CD4-positive, CD25-positive, alpha-beta regulatory T cell (primary cell): Measurements from ENCODE around the gene SPNS3. TPM values are rescaled to one million over a fixed set of nuclear protein-coding genes. Genes with fewer than 3 reads are reported as not detected.

Experiments used
- ATAC-seq, 2 donors: fragments of 150-1000 bp; cut with Tn5 transposase; one replicate each; pipeline ENCODE4 v1.10.0; 2021; ENCODE audit warnings: low read depth in 2 of 2, moderate number of reproducible peaks in 2 of 2, moderate library complexity in 1 of 2
- DNase-seq, 3 donors: peaks; one replicate each; pipeline versions ENCODE4 v3.0.0 to v3.0.0-alpha.2; 2012 to 2022; ENCODE audit warnings: mixed read lengths in 1 of 3
- H3K27ac ChIP-seq: one replicate; pipeline ENCODE4 v1.7.0; 2013; ENCODE audit warnings: mild to moderate bottlenecking, low read length; ENCODE audit not compliant: insufficient read depth, poor library complexity, severe bottlenecking
- H3K27me3 ChIP-seq: one replicate; pipeline ENCODE4 v1.7.0; 2013; ENCODE audit warnings: low read length; ENCODE audit not compliant: control insufficient read depth, insufficient read depth
- H3K36me3 ChIP-seq: one replicate; pipeline ENCODE4 v1.7.0; 2013; ENCODE audit warnings: mild to moderate bottlenecking, low read length, moderate library complexity; ENCODE audit not compliant: control insufficient read depth, insufficient read depth
- H3K4me1 ChIP-seq: 2 replicates; pipeline ENCODE4 v1.7.0; 2013; ENCODE audit warnings: mild to moderate bottlenecking, low read length; ENCODE audit not compliant: insufficient read depth, control insufficient read depth, poor library complexity, severe bottlenecking
- H3K4me3 ChIP-seq: one replicate; pipeline ENCODE4 v1.7.0; 2013; ENCODE audit warnings: low read depth, mild to moderate bottlenecking, low read length, moderate library complexity
- H3K9me3 ChIP-seq, 2 experiments: 1 replicate in 1 of 2; 2 replicates in 1 of 2; pipeline ENCODE4 v1.7.0; 2013; ENCODE audit warnings: low read length in 2 of 2, mild to moderate bottlenecking in 1 of 2, moderate library complexity in 1 of 2; ENCODE audit not compliant: control insufficient read depth in 2 of 2
- H3K27ac Mint-ChIP-seq, 3 donors: one replicate each; pipeline ENCODE4 v1.8.0; 2020 to 2022; ENCODE audit warnings: mild to moderate bottlenecking in 3 of 3, mixed read lengths in 3 of 3, moderate library complexity in 2 of 3
- H3K27me3 Mint-ChIP-seq: one replicate; pipeline ENCODE4 v1.8.0; 2022; ENCODE audit warnings: mild to moderate bottlenecking, mixed read lengths
- H3K36me3 Mint-ChIP-seq: one replicate; pipeline ENCODE4 v1.8.0; 2020; ENCODE audit warnings: mixed read lengths
- H3K4me1 Mint-ChIP-seq, 4 donors: one replicate each; pipeline ENCODE4 v1.8.0; 2020 to 2022; ENCODE audit warnings: mixed read lengths in 4 of 4, mild to moderate bottlenecking in 1 of 4
- H3K4me3 Mint-ChIP-seq, 4 donors: one replicate each; pipeline ENCODE4 v1.8.0; 2020 to 2022; ENCODE audit warnings: mild to moderate bottlenecking in 4 of 4, mixed read lengths in 4 of 4, moderate library complexity in 3 of 4
- H3K9me3 Mint-ChIP-seq, 7 donors: one replicate each; pipeline ENCODE4 v1.8.0; 2020 to 2022; ENCODE audit warnings: mixed read lengths in 7 of 7, mild to moderate bottlenecking in 3 of 7, moderate library complexity in 2 of 7
- polyA plus RNA-seq, 4 donors: library from polyadenylated mRNA; unstranded; fragments of 300-500 nt; fragmentation: Illumina TruSeq; gene quantifications; one replicate each; pipeline ENCODE4 v1.2.3, GENCODE V29; 2021
- total RNA-seq: library from RNA; stranded (reverse); gene quantifications from one replicate; pipeline ENCODE4 v1.2.3, GENCODE V29; 2022

SPNS3 gene
- total and polyA plus RNA-seq, 5 donors from 2014 or later, result 2.5 to 8.8 (median 7.6) TPM

DNA sequence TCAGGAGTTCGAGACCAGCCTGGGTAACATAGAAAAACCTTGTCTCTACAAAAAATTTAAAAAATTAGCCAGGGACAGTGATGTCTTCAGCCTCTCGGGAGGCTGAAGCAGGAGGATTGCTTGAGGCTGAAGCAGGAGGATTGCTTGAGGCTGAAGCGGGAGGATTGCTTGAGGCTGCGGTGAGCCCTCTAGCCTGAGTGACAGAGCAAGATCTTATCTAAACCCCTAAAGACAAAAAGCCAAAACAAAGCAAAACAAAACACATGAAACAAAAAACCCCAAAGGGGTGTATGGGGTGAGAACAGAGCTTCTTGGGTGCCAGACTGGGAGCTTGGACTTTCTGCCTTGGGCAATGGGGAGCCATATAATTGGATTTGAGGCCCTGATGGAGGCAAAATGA lies 2.6 kb downstream of the SPNS3 start:
- Mint-ChIP-seq H3K9me3 (peaks cover 0 to 3% (median 0%) of the 10 kb centered on the region in 7 donors), H3K36me3 (no peaks in the 10 kb centered on the region), H3K4me1 (peaks cover 0 to 24% (median 17%) of the 10 kb centered on the region in 4 donors), H3K27me3 (no peaks in the 10 kb centered on the region), H3K4me3 (no peak overlapping the region), H3K27ac (peak overlapping the region in 1 of 3 donors; percentile 62)
- DNase-seq (peak in 1 of 3 donors; percentile 24), ATAC-seq (no peak)
- Histone ChIP-seq H3K36me3 (no peaks in the 10 kb centered on the region), H3K4me1 (peaks cover 13% of the 10 kb centered on the region), H3K9me3 (no peaks in the 10 kb centered on the region), H3K4me3 (no peak overlapping the region), H3K27ac (no peak overlapping the region), H3K27me3 (no peaks in the 10 kb centered on the region)

DNA sequence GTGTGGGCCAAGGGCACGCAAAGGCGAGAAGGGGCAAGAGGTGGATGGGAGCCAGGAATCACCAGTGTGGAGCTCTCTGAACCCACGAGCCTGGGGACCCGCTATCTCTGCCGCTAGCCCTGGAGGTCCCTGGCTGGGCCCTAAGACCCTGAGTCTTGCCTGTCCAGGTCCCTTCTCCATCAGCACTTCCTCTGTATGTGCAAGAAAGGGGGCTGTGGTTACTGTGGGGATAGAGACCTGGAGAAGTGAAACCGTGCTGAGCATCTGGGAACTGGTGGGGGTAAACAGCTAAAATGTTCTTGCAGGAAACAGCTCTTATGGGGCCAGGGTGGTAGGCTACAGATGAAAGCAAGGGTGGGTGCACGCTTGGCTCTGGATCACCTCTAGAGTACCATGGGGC lies 3.1 kb downstream of the SPNS3 start:
- peaks cover 0 to 24% (median 17%) of the 10 kb centered on the region in 4 donors for H3K4me1 Mint-ChIP-seq
- H3K27me3 Mint-ChIP-seq, result no peaks in the 10 kb centered on the region
- H3K27ac Mint-ChIP-seq, result peak overlapping the region; percentile 23 to 62 (median 47)
- H3K27me3 ChIP-seq, result no peaks in the 10 kb centered on the region
- no peak overlapping the region for H3K4me3 ChIP-seq
- no peaks in the 10 kb centered on the region for H3K36me3 ChIP-seq
- H3K36me3 Mint-ChIP-seq, result no peaks in the 10 kb centered on the region
- peaks cover 13% of the 10 kb centered on the region for H3K4me1 ChIP-seq
- no peak for DNase-seq
- ATAC-seq, result no peak
- H3K9me3 Mint-ChIP-seq, result peaks cover 0 to 3% (median 0%) of the 10 kb centered on the region in 7 donors
- H3K9me3 ChIP-seq, result no peaks in the 10 kb centered on the region
- H3K4me3 Mint-ChIP-seq, result no peak overlapping the region
- H3K27ac ChIP-seq, result no peak overlapping the region

DNA sequence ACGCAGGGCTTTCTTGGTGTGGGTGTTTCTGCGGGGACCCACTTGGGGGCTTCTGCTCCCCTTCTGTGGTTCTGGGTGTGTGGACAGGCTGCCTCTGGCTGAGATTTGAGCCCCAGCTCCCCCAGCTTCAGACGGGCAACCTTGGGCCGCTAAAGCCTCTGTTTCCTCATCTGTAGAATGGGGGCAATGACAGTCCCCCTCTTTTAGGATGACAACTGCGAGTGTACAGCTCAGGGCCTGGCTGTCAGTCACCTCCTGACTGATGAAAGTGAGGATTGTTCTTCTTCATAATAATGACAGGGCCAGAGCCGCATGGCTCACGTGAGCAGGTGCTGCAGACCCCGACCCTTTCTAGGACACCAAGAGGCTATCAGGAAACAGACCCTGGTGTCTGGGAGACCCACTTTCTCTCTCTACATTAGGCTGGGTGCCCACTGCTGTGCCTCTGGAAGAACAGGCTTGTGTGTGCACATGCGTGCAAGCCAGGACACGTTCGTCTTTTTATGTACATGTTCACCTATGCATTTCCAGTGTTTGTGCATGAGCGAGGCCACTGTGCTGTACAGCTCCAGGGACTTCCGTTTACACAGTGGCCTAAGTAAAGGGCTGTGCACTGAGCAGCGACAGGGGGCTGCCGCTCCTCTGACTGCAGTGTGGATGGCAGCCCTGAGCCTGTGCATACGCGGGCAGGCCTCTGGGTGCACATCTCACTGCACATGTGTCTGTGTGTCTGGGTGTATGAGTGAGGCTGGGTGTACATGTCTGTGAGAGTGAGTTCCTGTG lies 4.6 kb downstream of the SPNS3 start:
- H3K27me3 Mint-ChIP-seq, result no peaks in the 10 kb centered on the region
- no peak for ATAC-seq
- H3K36me3 Mint-ChIP-seq, result no peaks in the 10 kb centered on the region
- H3K27ac Mint-ChIP-seq, result no peak overlapping the region
- no peak for DNase-seq
- peaks cover 10% of the 10 kb centered on the region for H3K4me1 ChIP-seq
- H3K4me1 Mint-ChIP-seq, result peaks cover 0 to 20% (median 13%) of the 10 kb centered on the region in 4 donors
- H3K27me3 ChIP-seq, result no peaks in the 10 kb centered on the region
- H3K36me3 ChIP-seq, result no peaks in the 10 kb centered on the region
- peaks cover 0 to 3% (median 0%) of the 10 kb centered on the region in 7 donors for H3K9me3 Mint-ChIP-seq
- no peak overlapping the region for H3K27ac ChIP-seq
- no peak overlapping the region for H3K4me3 ChIP-seq
- no peaks in the 10 kb centered on the region for H3K9me3 ChIP-seq
- no peak overlapping the region for H3K4me3 Mint-ChIP-seq

DNA sequence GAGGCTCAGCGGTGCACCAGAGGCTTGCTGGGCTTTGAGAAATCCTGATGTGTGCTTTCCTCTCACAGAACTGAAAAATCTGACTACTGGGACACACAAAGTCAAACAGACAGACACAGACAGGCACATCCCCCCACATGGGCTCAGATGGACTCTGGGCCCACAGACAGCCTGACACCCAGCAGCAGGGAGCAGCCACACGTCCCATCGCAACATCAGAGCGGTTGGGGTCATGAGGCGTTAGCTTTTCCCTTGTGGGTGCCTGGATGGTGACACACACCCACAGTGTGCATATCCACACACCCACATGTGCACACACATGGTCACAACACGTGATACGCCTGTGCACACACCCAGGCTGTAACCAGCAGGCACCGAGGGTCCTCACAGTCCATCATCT lies 6.3 kb downstream of the SPNS3 start:
- H3K27me3 ChIP-seq, result no peaks in the 10 kb centered on the region
- H3K4me1 Mint-ChIP-seq, result peaks cover 0 to 15% (median 9%) of the 10 kb centered on the region in 4 donors
- H3K27me3 Mint-ChIP-seq, result no peaks in the 10 kb centered on the region
- H3K4me3 Mint-ChIP-seq, result no peak overlapping the region
- no peak overlapping the region for H3K27ac ChIP-seq
- H3K9me3 Mint-ChIP-seq, result peaks cover 0 to 3% (median 0%) of the 10 kb centered on the region in 7 donors
- H3K4me1 ChIP-seq, result no peaks in the 10 kb centered on the region
- H3K9me3 ChIP-seq, result no peaks in the 10 kb centered on the region
- H3K36me3 Mint-ChIP-seq, result no peaks in the 10 kb centered on the region
- no peak for ATAC-seq
- H3K27ac Mint-ChIP-seq, result no peak overlapping the region
- no peak for DNase-seq
- H3K4me3 ChIP-seq, result no peak overlapping the region
- H3K36me3 ChIP-seq, result no peaks in the 10 kb centered on the region

DNA sequence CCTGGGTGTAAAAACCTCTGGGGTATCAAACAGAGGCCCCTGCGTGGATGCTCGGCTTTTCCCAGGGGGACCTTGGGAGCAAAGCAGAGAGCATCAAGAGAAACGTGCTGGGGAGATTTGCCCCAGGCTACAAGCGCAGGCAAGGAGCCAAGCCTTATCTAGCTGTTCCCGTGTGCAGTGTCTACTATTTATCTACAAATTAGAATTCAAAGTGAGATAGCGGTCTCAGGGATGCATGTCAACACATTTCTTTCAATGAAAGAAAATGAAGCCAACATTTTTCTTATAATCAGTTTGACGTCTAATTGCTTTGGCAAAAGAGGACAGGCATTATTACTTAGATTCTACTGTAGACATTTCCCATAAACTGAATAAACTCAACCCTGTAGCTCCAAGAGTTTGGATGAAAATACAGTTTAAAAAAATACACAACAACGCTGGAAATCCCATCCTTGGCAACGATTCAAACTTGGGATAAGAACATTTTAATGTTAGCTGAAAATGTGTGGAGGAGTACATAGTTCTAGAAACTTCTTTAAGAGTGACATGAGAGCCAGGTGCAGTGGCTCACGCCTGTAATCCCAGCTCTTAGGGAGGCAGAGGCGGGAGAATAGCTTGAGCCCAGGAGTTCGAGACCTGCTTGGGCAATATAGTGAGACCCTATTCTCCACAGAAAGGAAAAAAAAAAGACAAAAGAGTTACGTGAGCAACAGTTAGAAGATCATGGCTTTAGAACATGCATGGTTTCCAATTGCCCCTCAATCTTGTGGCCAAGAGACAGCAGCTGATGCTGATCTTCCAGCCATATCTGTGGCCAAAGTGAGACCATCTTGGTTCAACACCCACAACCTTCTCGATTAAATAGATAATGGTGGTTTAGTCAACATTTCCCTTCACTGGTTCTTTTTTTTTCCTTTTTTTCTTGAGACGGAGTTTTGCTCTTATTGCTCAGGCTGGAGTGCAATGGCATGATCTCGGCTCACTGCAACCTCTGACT lies 7.2 kb downstream of the SPNS3 start:
- H3K36me3 ChIP-seq, result no peaks in the 10 kb centered on the region
- ATAC-seq (no peak), DNase-seq (no peak)
- no peaks in the 10 kb centered on the region for H3K9me3 ChIP-seq
- H3K27me3 Mint-ChIP-seq, result no peaks in the 10 kb centered on the region
- no peaks in the 10 kb centered on the region for H3K4me1 ChIP-seq
- H3K4me1 Mint-ChIP-seq, result peaks cover 0 to 10% (median 7%) of the 10 kb centered on the region in 4 donors
- H3K4me3 ChIP-seq, result no peak overlapping the region
- H3K36me3 Mint-ChIP-seq, result no peaks in the 10 kb centered on the region
- no peak overlapping the region for H3K27ac ChIP-seq
- H3K27me3 ChIP-seq, result no peaks in the 10 kb centered on the region
- H3K4me3 Mint-ChIP-seq, result no peak overlapping the region
- no peak overlapping the region for H3K27ac Mint-ChIP-seq
- H3K9me3 Mint-ChIP-seq, result peaks cover 0 to 3% (median 0%) of the 10 kb centered on the region in 7 donors

DNA sequence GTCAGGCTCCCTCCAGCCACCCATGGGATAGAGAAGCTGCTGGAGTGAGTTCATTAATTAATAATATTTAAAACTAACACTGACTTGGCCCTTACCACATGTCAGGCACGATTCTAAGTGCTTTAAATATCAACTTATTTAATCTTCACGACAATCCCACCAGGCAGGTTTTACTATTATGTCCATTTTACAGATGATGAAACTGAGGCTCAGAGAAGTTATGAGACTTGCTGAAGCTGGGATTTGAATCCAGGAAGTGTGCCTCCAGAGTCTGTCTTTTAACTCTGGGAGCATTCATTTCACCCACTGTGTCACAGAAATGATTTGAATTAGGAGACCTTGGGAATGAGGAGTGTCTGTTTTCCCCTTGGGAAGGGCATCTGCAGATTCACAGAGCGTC lies 8.8 kb downstream of the SPNS3 start:
- no peak overlapping the region for H3K4me3 Mint-ChIP-seq
- no peaks in the 10 kb centered on the region for H3K27me3 Mint-ChIP-seq
- Histone ChIP-seq H3K36me3 (no peaks in the 10 kb centered on the region), H3K27me3 (no peaks in the 10 kb centered on the region), H3K4me3 (no peak overlapping the region), H3K9me3 (no peaks in the 10 kb centered on the region), H3K27ac (no peak overlapping the region), H3K4me1 (no peaks in the 10 kb centered on the region)
- H3K27ac Mint-ChIP-seq, result no peak overlapping the region
- peaks cover 0 to 5% (median under 1%) of the 10 kb centered on the region in 4 donors for H3K4me1 Mint-ChIP-seq
- DNase-seq (no peak), ATAC-seq (no peak)
- no peaks in the 10 kb centered on the region for H3K36me3 Mint-ChIP-seq
- peaks cover 0 to 3% (median 0%) of the 10 kb centered on the region in 7 donors for H3K9me3 Mint-ChIP-seq

DNA sequence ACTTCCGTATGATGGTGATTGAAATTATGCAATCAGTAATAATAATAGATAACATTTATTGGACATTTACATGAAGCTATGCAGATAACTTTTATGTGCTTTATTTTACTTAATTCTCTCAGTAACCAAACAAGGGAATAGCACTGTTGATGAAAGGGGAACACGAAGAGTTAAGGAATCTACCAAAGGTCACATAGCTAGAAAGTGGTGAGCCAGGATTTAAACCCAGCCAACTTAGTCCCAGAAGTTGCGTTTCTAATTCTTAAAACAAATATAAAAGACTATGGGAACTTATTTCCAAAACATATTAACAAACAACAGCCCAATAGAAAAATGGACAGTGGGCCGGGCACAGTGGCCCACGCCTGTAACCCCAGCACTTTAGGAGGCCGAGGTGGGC lies 9.7 kb downstream of the SPNS3 start:
- no peak overlapping the region for H3K4me3 ChIP-seq
- no peak overlapping the region for H3K27ac Mint-ChIP-seq
- no peaks in the 10 kb centered on the region for H3K36me3 ChIP-seq
- no peak for DNase-seq
- H3K9me3 Mint-ChIP-seq, result peaks cover 0 to 2% (median 0%) of the 10 kb centered on the region in 7 donors
- no peaks in the 10 kb centered on the region for H3K27me3 ChIP-seq
- no peaks in the 10 kb centered on the region for H3K36me3 Mint-ChIP-seq
- no peak overlapping the region for H3K27ac ChIP-seq
- H3K4me1 Mint-ChIP-seq, result peaks cover 0 to 5% (median under 1%) of the 10 kb centered on the region in 4 donors
- no peaks in the 10 kb centered on the region for H3K27me3 Mint-ChIP-seq
- H3K4me1 ChIP-seq, result no peaks in the 10 kb centered on the region
- no peak overlapping the region for H3K4me3 Mint-ChIP-seq
- ATAC-seq, result no peak
- no peaks in the 10 kb centered on the region for H3K9me3 ChIP-seq
